Skin epidermis (tissue), 12 donors: Measurements from ENCODE around the gene TAOK3.
A peak's percentile ranks its signal among the peaks of the same experiment; 100 is the strongest.
"Not testable (repeated sequence)": the region's sequence is repeated elsewhere in the genome, so short reads cannot be mapped to it uniquely, and the experiment has no call there.

Experiments
- H3K27ac ChIP-seq, 21 experiments: fragments of 200-600 bp; sonication (generic) in 11 of 21; one replicate each; pipeline ENCODE4 v1.5.0; 2020; ENCODE audit warnings: mild to moderate bottlenecking in 3 of 21, inconsistent platforms in 2 of 21, moderate library complexity in 2 of 21
- H3K4me3 ChIP-seq, 7 experiments: fragments of 200-600 bp; sonication (generic) in 2 of 7; one replicate each; pipeline ENCODE4 v1.5.0; 2020; ENCODE audit warnings: inconsistent platforms in 2 of 7, mild to moderate bottlenecking in 2 of 7, moderate library complexity in 1 of 7

The TAOK3 gene

DNA sequence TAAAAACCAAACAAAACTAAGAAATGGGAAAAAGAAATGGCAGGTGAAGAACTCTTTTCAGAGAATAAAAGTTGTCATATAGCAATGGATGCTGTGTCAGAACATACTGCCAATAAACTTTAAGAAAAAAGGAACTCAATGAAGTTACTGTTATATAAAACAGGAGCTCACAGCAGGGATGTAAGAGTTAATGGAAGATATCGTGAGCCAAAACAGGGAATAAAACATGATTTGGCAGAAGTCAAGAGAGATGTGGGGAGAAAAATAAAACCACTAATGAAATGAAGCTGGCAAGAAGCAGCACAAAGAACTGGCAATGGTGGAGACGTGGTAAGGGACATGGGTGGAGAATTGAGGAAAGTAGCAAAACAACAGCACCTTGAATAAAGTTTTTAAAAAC is 61.0 kb downstream of the TAOK3 start:
- Histone ChIP-seq H3K27ac (peak overlapping the region in 3 of 21 experiments; percentile 18 to 56 (median 42)), H3K4me3 (no peak overlapping the region)

DNA sequence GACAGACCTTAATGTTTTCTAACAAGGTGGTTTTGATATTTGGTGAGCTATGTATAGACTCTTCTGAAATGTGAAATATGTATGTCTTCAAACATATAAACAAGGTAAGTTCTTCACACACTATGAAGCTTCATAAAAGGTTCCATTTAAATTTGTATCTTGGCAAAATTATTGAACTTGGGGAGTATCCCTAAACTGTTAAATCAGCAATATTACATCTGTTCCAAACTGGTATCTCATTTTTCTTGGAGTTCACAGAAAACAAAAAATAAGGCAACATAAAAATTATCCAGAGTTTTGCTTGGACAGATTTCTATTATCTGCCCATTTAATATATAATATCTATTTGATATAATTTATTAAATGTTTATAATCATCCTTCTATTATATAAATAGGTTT is 62.4 kb downstream of the TAOK3 start:
- H3K4me3 ChIP-seq: no peak overlapping the region
- no peak overlapping the region for H3K27ac ChIP-seq

DNA sequence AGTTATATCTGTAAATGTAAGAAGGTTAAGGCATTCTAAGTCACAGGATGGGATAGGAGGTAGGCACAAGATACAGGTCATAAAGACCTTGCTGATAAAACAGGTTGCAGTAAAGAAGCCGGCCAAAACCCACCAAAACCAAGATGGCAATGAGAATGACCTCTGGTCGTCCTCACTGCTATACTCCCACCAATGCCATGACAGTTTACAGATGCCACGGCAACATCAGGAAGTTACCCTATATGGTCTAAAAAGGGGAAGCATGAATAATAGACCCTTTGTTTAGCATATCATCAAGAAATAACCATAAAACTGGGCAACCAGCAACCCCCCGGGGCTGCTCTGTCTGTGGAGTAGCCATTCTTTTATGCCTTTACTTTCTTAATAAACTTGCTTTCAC is 64.7 kb downstream of the TAOK3 start:
- H3K27ac ChIP-seq: peak overlapping the region in 7 of 21 experiments; percentile 33 to 79 (median 70)
- H3K4me3 ChIP-seq: not testable (repeated sequence)

DNA sequence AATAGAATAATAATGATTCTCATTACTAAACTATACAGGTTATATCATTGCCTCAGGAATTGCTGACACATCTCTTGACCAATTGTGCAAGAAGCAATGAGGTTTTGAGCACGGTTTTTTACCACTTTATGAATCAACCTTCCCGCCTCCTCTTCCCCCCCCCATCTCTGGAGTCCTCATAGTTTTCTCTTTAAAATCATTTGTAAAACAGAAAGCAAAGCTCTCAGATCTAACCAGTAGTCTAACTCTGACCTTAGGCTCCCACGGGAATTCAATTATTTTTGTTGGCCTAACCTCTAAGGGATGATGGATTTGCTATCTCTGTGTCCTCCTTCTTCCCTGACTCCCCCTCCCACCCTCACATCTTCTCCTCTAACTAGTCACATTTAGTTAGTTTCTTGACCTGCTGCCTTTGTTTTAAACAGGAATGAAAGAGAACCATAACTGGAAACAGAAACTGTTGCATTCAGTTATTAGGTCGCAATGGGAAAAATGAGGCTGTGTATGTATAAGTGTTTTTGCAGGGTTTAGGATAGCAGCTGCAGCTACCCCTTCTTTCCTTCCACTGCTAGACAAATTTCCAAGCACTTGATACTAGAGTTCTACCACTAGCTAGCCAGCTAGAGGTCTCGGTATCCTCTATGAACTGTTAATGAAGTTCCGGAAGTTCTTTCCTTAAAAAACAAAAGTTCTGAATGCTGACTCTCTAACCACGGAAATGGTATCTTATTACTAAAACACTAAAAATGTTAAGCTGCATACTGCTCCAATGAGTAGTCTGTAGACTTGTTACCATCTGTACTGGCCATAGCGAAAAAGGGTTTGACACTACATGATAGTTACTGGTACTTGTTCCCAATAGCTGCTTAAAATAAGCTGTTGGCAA is 65.4 kb downstream of the TAOK3 start:
- no peak overlapping the region for H3K4me3 ChIP-seq
- peak overlapping the region in 13 of 21 experiments; percentile 6 to 80 (median 52) for H3K27ac ChIP-seq

DNA sequence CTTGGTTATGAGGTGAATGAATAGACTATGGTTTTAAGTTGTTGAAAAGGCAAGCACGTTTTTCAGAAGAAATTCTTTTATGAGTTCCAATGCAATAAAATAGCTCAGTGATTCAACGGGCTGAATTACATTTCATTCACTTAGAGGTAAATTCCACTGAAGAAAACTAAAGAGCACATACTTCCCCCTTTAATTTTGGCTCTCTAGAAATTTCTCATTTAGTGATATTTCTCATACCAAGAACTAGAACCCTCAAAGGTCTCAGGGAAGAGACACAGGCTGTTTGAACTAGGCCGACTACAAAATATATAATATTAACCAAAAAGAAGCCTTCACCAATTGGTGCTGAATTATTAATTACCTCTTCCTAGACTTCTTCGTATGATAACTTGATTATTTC is 68.6 kb downstream of the TAOK3 start:
- Histone ChIP-seq H3K4me3 (no peak overlapping the region), H3K27ac (no peak overlapping the region)

DNA sequence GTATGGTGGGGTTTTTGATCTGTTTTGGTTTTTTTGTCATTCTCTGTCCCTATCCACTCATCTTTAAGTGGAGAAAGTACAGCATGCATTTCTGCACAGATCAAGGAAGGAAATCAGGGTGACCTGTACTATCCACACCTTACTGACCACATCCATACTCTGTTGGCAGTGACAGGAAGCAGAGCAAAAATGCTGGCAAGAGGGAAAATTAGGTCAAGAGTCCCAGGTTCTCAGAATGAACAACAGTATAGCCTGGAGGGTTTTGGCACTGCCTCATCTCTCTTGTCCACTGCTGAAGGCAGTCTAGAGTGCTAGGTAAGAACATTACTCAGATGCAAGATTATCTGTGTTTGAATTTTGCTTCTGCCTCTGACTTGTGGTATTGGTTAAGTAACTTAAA is 70.7 kb downstream of the TAOK3 start:
- Histone ChIP-seq H3K4me3 (no peak overlapping the region), H3K27ac (no peak overlapping the region)

DNA sequence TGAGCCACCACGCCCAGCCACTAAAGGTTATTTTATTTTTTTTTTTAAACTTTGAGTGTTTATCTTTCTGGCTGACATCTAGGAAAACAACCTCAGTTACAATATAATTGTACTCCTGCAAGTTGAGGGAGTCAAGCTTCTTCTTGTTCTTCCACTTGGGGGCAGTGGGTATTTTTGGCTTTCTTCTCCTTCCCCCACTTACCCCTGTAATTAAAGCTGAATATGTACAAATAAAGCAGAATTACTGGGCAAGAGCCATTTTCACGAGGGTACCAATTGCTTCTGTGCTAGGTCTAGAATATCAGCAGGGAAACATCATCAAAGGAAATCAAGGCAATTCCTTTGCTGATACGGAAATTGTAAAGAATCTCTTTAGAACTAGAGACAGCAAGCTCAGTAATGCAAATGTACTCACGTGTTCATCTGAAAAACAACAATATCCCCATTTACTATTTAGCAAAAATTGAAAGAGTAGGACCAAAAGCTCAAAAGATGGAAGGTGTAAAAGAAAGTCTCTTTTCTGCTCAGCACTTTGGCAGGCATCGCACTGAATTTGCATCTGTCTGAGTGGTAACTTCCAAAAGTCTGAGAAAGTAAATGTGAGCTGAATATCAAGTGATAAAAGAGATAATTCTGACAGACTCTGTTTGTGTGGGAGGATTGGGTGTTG is 72.8 kb downstream of the TAOK3 start:
- H3K27ac ChIP-seq: no peak overlapping the region
- H3K4me3 ChIP-seq: no peak overlapping the region

DNA sequence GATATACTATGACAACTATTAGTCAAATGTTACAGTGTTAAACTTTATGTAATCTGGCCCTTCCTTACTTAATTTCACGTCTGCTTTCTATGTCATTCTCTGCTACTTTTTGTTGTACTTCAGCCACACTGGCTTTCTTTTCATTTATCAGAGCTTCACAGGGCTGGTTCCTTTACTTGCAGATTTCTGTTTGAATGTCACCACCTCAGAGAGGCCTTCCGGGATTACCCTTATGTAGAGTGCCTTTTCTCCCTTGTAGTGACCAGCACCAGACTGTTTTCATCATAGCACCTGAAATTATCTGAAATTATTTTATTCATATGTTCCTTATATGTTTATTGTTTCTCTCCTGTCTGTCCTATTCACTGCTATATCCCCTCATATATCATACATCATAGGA is 75.4 kb downstream of the TAOK3 start:
- no peak overlapping the region for H3K27ac ChIP-seq

DNA sequence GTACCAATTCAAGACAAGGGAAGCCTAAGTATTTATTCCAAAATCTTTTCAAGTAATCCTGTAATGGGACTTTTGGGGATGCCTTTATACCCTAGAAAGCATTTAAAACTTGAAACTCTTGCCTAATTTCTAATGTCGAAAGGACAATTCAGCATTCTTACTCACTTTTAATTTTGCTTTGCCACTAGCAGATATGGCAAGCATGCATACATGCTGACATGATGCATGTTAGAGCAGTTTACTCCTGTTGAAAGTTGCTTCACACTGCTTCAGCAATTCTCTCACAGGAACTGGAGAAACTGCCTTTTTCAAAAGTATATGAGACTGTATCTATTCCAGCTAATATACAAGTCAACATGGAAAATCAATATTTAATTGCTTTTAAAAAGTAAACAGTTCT is 79.9 kb downstream of the TAOK3 start:
- no peak overlapping the region for H3K4me3 ChIP-seq
- H3K27ac ChIP-seq: no peak overlapping the region

More for the DNA sequence above, 75.4 kb downstream of the TAOK3 start:
- H3K4me3 ChIP-seq: no peak overlapping the region

DNA sequence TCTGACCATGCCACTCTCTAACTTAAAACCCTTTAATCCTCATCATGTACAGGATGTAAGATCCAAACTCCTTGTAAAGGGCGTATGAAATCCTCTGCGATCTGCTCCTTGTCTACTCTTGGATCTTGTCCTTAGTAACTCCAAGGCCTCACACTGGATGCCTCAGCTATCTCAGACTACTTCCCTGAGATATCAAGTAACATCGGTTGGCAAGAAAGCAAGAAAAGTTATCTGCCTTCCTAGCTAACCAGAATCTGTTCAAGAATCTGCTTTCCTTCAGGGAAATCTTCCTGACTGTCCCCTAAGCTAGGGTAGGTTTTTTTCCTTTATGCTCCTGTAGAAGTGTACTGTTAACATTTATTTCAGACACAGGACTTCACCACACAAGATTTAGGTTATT is 82.6 kb downstream of the TAOK3 start:
- no peak overlapping the region for H3K4me3 ChIP-seq
- no peak overlapping the region for H3K27ac ChIP-seq

DNA sequence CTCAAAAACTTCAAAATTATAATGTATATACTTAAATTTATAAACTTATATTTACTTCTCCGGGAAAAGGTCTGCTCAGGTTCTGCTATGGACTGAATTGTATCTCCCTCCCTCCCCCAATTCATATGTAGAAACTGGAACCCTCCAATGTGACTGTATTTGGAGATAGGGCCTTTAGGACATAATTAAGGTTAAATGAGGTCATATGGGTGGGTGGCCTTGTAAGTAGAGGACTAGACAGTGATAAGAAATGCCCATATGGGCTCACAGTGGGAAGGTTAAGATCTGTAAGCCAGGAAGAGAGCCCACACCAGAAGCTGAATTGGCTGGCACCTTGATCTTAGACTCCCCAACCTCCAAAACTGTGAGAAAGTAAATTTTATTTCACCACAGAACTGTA is 84.5 kb downstream of the TAOK3 start:
- Histone ChIP-seq H3K27ac (no peak overlapping the region), H3K4me3 (no peak overlapping the region)

DNA sequence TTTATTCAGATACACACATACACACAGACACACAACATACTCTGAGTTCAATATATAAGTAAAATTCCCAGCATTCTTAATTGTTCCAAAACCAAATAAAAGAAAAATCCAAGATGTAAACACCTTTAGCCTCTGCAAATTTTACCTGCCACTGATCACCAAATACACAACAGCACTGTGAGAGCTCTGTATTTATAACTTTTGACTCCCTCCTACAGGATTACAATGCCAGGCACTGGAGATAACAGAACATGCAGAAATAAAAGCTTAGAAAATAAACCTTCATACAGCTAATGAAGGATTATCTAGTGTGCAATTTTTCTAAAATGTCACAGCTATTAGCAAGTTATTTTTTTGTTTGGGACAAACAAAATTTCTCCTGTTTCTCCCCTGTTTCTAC is 85.0 kb downstream of the TAOK3 start:
- no peak overlapping the region for H3K4me3 ChIP-seq

DNA sequence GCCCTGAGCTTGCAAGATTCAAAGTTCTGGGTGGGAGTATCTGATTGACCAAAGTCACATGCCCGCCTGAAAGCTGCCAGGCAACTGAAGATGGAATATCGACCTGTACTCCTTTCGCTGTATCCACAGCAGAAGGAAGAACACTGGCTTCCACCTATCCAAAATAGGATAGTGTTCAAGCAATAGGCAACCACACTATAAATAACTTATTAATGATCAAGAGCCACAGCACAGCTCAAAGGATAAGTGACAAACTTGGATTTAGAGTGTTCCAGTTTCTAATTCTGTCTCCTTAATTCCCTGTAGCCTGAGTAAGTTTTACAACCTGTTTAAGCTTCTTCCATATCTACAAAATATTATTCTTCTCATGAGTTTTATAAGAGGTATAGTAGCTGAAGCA is 89.9 kb downstream of the TAOK3 start:
- H3K27ac ChIP-seq: no peak overlapping the region
- H3K4me3 ChIP-seq: no peak overlapping the region

More for the DNA sequence above, 85.0 kb downstream of the TAOK3 start:
- no peak overlapping the region for H3K27ac ChIP-seq

DNA sequence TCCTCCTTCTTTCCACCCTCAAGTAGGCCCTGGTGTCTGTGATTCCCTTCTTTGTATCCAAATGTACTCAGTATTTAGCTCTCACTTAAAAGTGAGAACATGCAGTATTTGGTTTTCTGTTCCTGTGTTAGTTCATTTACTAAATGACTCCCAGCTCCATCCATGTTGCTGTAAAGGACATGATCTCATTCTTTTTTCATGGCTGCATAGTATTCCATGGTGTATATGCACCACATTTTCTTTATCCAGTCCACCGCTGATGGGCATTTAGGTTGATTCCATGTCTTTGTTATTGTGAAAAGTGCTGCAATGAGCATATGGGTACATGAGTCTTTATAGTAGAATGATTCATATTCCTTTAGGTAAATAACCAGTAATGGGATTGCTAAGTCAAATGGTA is 94.4 kb downstream of the TAOK3 start:
- H3K27ac ChIP-seq, H3K4me3 ChIP-seq: not testable (repeated sequence)

DNA sequence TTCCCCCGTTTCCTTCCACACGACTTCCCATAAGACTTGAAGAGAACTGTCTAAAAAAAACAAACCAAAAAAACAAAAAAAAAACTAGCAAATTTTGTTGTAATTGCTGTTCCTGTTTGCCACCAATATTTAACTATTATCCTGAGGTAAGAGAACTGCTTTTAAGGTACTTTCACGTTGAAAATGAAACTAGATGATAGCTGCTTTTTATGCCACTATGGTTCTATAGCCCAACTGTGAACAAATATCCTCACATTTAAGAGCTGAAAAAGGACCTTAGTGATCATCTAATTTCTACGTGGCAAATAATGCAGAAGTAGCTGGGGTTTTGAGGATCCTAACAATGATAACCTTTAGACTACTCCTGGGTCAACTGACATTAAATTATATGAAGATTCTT is 98.6 kb downstream of the TAOK3 start:
- Histone ChIP-seq H3K4me3 (no peak overlapping the region), H3K27ac (peak overlapping the region in 2 of 21 experiments; percentile 2 to 5)

DNA sequence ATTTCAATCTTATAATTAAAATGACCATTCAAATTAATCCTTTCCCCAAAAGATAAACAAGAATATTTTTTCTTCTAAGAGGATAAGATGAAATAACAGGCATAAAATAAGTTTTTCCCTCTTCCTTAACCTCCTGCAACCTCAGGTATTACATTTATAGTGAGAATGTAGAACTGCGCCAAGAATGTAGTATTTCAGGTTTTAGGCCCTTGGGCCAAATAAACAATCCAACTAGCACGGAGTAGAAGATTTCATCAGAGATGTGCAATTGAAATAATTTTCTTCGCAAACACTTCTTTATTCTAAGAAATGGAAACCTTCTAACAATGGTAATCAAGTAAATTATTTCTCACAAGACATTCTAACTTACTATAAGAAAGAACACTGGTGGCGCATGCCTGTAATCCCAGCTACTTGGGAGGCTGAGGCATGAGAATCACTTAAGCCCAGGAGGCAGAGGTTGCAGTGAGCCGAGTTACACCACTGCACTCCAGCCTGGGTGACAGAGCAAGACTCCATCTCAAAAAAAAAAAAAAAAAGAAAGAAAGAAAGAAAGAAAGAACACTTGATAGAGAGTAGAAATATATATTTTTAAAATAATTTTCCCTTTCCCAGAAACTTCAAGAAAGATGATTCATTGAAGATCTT is 100.8 kb downstream of the TAOK3 start:
- Histone ChIP-seq H3K27ac (peak overlapping the region in 3 of 21 experiments; percentile 10 to 57 (median 12)), H3K4me3 (no peak overlapping the region)

DNA sequence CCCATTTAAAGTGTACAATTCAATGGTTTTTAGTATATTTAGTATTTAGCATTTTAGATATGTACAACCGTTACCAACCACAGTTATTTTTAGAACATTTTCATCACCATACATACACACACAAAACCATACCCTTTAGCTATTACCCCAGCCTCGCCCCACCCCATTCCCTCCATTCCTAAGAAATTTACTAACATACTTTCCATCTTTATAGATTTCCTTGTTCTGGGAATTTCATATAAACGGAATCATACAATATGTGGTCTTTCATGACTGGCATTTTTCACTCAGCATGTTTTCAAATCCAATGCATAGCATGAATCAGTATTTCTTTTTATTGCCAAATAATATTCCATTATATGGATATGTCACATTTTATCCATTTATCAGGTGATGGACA is 101.5 kb downstream of the TAOK3 start:
- H3K27ac ChIP-seq: peak overlapping the region in 1 of 21 experiments; percentile 57

DNA sequence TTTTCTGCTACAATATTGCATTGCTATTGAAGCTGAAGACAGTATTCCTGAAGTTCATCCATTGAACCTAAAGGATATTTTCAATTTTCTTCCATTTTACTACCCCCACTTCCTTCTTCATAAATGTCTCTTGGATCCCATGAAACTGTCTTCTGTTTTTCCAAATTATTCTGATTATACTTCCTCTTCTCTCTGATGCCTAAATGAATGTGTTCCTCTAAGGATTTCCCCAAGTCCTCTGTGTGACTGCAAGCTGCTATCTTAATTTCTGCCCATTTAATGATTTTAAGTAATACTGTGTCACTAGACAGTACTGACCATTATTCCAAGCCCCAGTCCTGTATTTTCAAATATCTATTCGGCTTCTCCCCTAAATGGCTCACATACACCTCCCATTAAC is 102.9 kb downstream of the TAOK3 start:
- Histone ChIP-seq H3K4me3 (no peak overlapping the region), H3K27ac (no peak overlapping the region)

More for the DNA sequence above, 101.5 kb downstream of the TAOK3 start:
- no peak overlapping the region for H3K4me3 ChIP-seq

DNA sequence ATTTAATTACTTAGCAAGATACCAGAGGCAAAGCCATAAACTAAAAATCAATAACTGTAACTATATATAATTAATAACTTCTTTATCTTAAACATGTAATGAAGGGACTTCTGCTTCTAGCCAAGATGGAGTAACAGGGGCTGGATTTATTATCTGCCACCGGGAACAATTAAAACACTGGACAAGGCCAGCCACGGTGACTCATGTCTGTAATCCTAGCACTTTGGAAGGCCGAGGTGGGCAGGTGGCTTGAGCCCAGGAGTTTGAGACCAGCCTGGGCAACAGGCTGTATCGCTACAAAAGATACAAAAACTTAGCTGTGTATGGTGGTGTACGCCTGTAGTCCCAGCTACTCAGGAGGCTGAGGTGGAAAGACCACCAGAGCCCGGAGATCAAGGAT is 113.6 kb downstream of the TAOK3 start:
- Histone ChIP-seq H3K4me3 (no peak overlapping the region), H3K27ac (no peak overlapping the region)

DNA sequence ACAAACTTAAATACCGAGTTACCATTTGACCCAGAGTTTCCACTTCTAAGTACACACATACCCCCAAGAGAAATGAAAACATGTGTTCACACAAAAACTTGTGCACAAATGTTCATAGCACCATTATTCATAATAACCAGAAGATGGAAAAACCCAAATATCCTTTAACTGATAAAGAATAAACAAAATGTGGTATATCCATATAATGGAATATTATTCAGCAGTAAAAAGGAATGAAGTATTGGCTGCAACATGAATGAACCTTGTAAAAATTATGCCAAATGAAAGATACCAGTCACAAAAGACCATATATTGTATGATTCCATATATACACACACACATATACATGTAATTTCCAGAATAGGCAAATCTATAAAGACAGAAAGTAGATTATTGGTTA is 116.4 kb downstream of the TAOK3 start:
- Histone ChIP-seq H3K27ac (no peak overlapping the region), H3K4me3 (no peak overlapping the region)

DNA sequence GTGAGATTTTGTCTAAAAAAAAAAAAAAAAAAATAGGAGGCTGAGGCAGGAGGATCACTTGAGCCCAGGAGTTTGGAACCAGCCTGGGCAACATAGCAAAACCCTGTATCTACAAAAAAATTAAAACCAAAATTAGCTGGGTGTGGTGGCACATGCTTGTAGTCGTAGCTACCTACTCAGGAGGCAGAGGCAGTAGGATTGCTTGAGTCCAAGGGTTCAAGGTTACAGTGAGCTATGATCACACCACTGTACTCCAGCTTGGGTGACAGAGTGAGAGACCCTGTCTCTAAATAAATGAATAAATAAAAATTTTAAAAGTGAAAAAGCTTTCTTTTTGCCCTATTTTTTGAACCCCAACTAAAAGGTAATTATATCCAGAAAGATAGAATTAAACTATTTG is 123.2 kb downstream of the TAOK3 start:
- Histone ChIP-seq H3K4me3 (no peak overlapping the region), H3K27ac (no peak overlapping the region)
